Activated gamma-delta T cell treated with anti-CD3 and anti-CD28 coated beads, Interleukin-2, amount 50 U/mL, for 16 hours (primary cell): ENCODE results near the gene USP49.

Experiments
- DNase-seq: peaks from one replicate; pipeline ENCODE4 v3.0.0-alpha.2; 2020; ENCODE audit warnings: low read depth

Gene USP49

GRCh38 chr6:41756354-41756753, 138.8 kb downstream of the USP49 start:
- DNase-seq = no peak

- no peak for DNase-seq
Measured at GRCh38 chr6:41755895-41756294, 139.3 kb downstream of the USP49 start.

GRCh38 chr6:41750374-41750773, 144.8 kb downstream of the USP49 start:
- DNase-seq = no peak

- no peak for DNase-seq
Measured at GRCh38 chr6:41748542-41748941, 146.6 kb downstream of the USP49 start.

GRCh38 chr6:41748102-41748477, 147.1 kb downstream of the USP49 start:
- no peak for DNase-seq

GRCh38 chr6:41747256-41748101, 147.7 kb downstream of the USP49 start, which contains the start of gene PGC:
PGC (minus strand) TSS chr6:41747397; CDS start chr6:41747334, 63 bp downstream.
- no peak for DNase-seq

- no peak for DNase-seq
Measured at GRCh38 chr6:41746107-41746506, 149.1 kb downstream of the USP49 start.

- no peak for DNase-seq
Measured at GRCh38 chr6:41744236-41744787, 150.9 kb downstream of the USP49 start.

GRCh38 chr6:41743406-41744235, 151.6 kb downstream of the USP49 start:
- no peak for DNase-seq

- DNase-seq = no peak
Measured at GRCh38 chr6:41741625-41742490, 153.3 kb downstream of the USP49 start.

GRCh38 chr6:41740366-41741162, 154.6 kb downstream of the USP49 start:
- DNase-seq = no peak
